Neuronal stem cell (in vitro differentiated cells): ENCODE data around the gene AP1S3.
"Not testable (repeated sequence)": the region's sequence is repeated elsewhere in the genome, so short reads cannot be mapped to it uniquely, and the experiment has no call there.

Experiments
- DNase-seq: peaks from one replicate; pipeline ENCODE4 v3.0.0-alpha.2; 2013; ENCODE audit warnings: low spot score
- H2AFZ ChIP-seq: one replicate; pipeline ENCODE4 v1.6.1; 2013; ENCODE audit warnings: mild to moderate bottlenecking, low read length, inconsistent platforms
- H2AK5ac ChIP-seq: 2 replicates; pipeline ENCODE4 v1.6.1; 2013; ENCODE audit warnings: low read depth, mild to moderate bottlenecking, inconsistent platforms, low read length, moderate library complexity, mixed read lengths
- H2BK120ac ChIP-seq: 2 replicates; pipeline ENCODE4 v1.6.1; 2013; ENCODE audit warnings: low read depth, mild to moderate bottlenecking, inconsistent platforms, low read length, moderate library complexity, mixed read lengths
- H2BK12ac ChIP-seq: one replicate; pipeline ENCODE4 v1.6.1; 2013; ENCODE audit warnings: low read length, inconsistent platforms
- H2BK15ac ChIP-seq: 2 replicates; pipeline ENCODE4 v1.6.1; 2013; ENCODE audit warnings: mild to moderate bottlenecking, low read length, inconsistent platforms, mixed read lengths
- H2BK5ac ChIP-seq: one replicate; pipeline ENCODE4 v1.6.1; 2013; ENCODE audit warnings: inconsistent platforms, mild to moderate bottlenecking, low read length, moderate library complexity
- H3K14ac ChIP-seq: one replicate; pipeline ENCODE4 v1.6.1; 2013; ENCODE audit warnings: low read length, inconsistent platforms
- H3K18ac ChIP-seq: 2 replicates; pipeline ENCODE4 v1.6.1; 2013; ENCODE audit warnings: low read length, inconsistent platforms
- H3K23ac ChIP-seq: 2 replicates; pipeline ENCODE4 v1.6.1; 2013; ENCODE audit warnings: low read depth, mild to moderate bottlenecking, mixed read lengths, low read length, inconsistent platforms; ENCODE audit not compliant: poor library complexity
- H3K27ac ChIP-seq: replicated peaks from 3 replicates; pipeline ENCODE4 v1.5.1; 2013; ENCODE audit warnings: low read length, inconsistent platforms
- H3K27me3 ChIP-seq, 3 experiments: 2 replicates each; pipeline ENCODE4 v1.6.1; 2013; ENCODE audit warnings: low read length in 3 of 3, mild to moderate bottlenecking in 2 of 3, inconsistent platforms in 1 of 3, low read depth in 1 of 3, mixed read lengths in 1 of 3, moderate library complexity in 1 of 3; ENCODE audit not compliant: control insufficient read depth in 3 of 3, insufficient read depth in 3 of 3
- H3K36me3 ChIP-seq, 2 donors: replicated peaks in 1 of 2; 2 replicates each; pipeline ENCODE4 v1.6.1; 2013; ENCODE audit warnings: low read length in 2 of 2; ENCODE audit not compliant: control insufficient read depth in 2 of 2, insufficient read depth in 2 of 2
- H3K4ac ChIP-seq: 2 replicates; pipeline ENCODE4 v1.6.1; 2013; ENCODE audit warnings: inconsistent platforms, mild to moderate bottlenecking, low read length, moderate library complexity
- H3K4me1 ChIP-seq, 2 donors: 1 replicate in 1 of 2; 2 replicates in 1 of 2; pipeline ENCODE4 v1.6.1; 2013; ENCODE audit warnings: low read length in 2 of 2, low read depth in 1 of 2; ENCODE audit not compliant: control insufficient read depth in 2 of 2, insufficient read depth in 1 of 2
- H3K4me2 ChIP-seq: one replicate; pipeline ENCODE4 v1.6.1; 2013; ENCODE audit warnings: mild to moderate bottlenecking, low read length, inconsistent platforms; ENCODE audit not compliant: insufficient read depth, poor library complexity, severe bottlenecking
- H3K4me3 ChIP-seq, 2 donors: 2 replicates each; pipeline ENCODE4 v1.5.1; 2013; ENCODE audit warnings: low read length in 2 of 2, mild to moderate bottlenecking in 2 of 2, inconsistent platforms in 1 of 2, moderate library complexity in 1 of 2
- H3K79me1 ChIP-seq: one replicate; pipeline ENCODE4 v1.6.1; 2013; ENCODE audit warnings: low read depth, mild to moderate bottlenecking, inconsistent platforms, low read length, moderate library complexity
- H3K9ac ChIP-seq: one replicate; pipeline ENCODE4 v1.6.1; 2013; ENCODE audit warnings: mild to moderate bottlenecking, low read depth, low read length, inconsistent platforms; ENCODE audit not compliant: poor library complexity
- H3K9me3 ChIP-seq, 2 donors: replicated peaks in 1 of 2; 2 replicates each; pipeline versions ENCODE3 to v1.6.1; 2013; ENCODE audit warnings: low read length in 2 of 2, mild to moderate bottlenecking in 2 of 2, inconsistent platforms in 1 of 2, low read depth in 1 of 2, mixed read lengths in 1 of 2, moderate library complexity in 1 of 2; ENCODE audit not compliant: control insufficient read depth in 2 of 2, insufficient read depth in 1 of 2
- H4K8ac ChIP-seq: one replicate; pipeline ENCODE4 v1.6.1; 2013; ENCODE audit warnings: low read depth, mild to moderate bottlenecking, inconsistent platforms, low read length, moderate library complexity
- H4K91ac ChIP-seq: one replicate; pipeline ENCODE4 v1.6.1; 2013; ENCODE audit warnings: low read length, low read depth, mild to moderate bottlenecking, inconsistent platforms; ENCODE audit not compliant: poor library complexity
- WGBS, 2 donors: extraction: QIAGEN DNeasy Blood & Tissue Kit; methylation state at CpG; one replicate each; pipeline ENCODE4 v1.1.7; 2013; ENCODE audit warnings: missing lambda C conversion rate in 2 of 2, mixed read lengths in 1 of 2; ENCODE audit not compliant: insufficient read length in 2 of 2, insufficient replicate concordance in 1 of 2; ENCODE audit errors: extremely low coverage in 2 of 2; 5-methylcytosine and 5-hydroxymethylcytosine counted together

The AP1S3 gene

DNA sequence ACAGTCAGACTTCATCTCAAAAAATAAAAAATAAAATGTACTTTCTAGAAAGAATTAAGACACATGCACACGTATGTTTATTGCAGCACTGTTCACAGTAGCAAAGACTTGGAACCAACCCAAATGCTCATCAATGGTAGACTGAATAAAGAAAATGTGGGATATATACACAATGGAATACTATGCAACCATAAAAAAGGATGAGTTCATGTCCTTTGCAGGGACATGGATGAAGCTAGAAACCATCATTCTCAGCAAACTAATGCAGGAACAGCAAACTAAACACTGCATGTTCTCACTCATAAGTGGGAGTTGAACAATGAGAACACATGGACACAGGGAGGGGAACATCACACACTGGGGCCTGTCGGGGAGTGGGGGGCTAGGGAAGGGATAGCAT lies 35.4 kb upstream of the AP1S3 start:
- H2BK15ac ChIP-seq, H3K79me1 ChIP-seq, H3K4ac ChIP-seq, H3K9me3 ChIP-seq, H2BK120ac ChIP-seq, H2AFZ ChIP-seq, H3K27me3 ChIP-seq, H2AK5ac ChIP-seq, H4K91ac ChIP-seq, H2BK12ac ChIP-seq, H3K23ac ChIP-seq, H3K27ac ChIP-seq, DNase-seq, H2BK5ac ChIP-seq, H3K4me2 ChIP-seq, H3K4me1 ChIP-seq, H3K14ac ChIP-seq, H3K4me3 ChIP-seq, H3K18ac ChIP-seq, H4K8ac ChIP-seq, H3K9ac ChIP-seq: not testable (repeated sequence)
- no CpG with 5 or more reads among the region's 2 CpGs for WGBS, 2 donors
- peaks cover 10 to 57% of the 10 kb centered on the region in 2 donors for H3K36me3 ChIP-seq

DNA sequence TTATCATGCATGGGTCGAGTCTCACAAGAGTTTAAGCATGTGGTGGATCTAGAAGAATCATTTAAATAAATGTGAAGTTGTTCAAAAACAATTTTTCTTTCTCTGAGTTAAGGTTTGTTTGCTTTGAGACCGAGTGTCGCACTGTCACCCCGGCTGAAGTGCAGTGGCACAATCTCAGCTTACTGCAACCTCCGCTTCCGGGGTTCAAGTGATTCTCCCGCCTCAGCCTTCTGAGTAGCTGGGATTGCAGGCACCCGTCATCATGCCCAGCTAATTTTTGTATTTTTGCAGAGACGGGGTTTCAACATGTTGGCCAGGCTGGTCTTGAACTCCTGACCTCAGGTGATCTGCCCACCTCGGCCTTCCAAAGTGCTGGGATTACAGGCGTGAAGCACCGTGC lies 34.3 kb upstream of the AP1S3 start:
- not testable (repeated sequence) for H3K4me2 ChIP-seq, H2AK5ac ChIP-seq, H3K4me3 ChIP-seq, H3K9ac ChIP-seq, H2BK120ac ChIP-seq, DNase-seq, H3K79me1 ChIP-seq, H2AFZ ChIP-seq, H4K8ac ChIP-seq, H3K18ac ChIP-seq, H2BK12ac ChIP-seq, H3K14ac ChIP-seq, H2BK15ac ChIP-seq, H3K4ac ChIP-seq, H3K27me3 ChIP-seq, H3K23ac ChIP-seq, H2BK5ac ChIP-seq, H3K4me1 ChIP-seq, H3K27ac ChIP-seq, H4K91ac ChIP-seq, H3K9me3 ChIP-seq
- no CpG with 5 or more reads among the region's 12 CpGs for WGBS, 2 donors
- H3K36me3 ChIP-seq, result peaks cover 8 to 46% of the 10 kb centered on the region in 2 donors

DNA sequence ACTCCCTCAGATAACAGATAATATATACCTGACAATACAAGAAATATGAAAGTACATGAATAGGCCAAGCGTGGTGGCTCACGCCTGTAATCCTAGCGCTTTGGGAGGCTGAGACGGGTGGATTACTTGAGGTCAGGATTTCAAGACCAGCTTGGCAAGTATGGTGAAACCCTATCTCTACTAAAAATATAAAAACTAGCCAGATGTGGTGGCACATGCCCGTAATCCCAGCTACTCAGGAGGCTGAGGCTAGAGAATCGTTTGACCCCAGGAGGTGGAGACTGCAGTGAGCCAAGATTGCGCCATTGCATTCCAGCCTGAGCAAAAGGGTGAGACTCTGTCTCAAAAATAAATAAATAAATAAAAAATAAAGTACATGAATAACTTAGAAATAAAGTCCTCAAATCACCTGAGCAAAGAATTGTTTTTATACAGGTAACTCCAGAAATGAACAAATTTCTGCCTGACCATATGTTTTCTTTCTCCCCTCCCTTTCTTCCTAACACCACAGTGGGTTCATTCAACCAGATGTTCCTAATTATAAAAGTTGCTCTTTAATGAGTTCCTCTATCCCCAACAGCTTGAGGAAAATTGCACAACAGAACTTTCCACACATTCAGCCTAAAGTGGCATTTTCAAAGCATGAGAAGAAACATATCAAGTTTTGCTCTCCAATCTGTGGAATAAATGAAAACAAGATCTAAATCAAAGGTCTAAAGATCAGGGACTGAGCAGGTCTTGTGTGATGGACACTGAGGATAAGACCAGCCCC lies 33.6 kb upstream of the AP1S3 start:
- Histone ChIP-seq H3K9ac (no peak overlapping the region), H3K79me1 (no peaks in the 10 kb centered on the region), H4K8ac (no peak overlapping the region), H3K4me1 (peaks cover 0 to 1% of the 10 kb centered on the region in 2 donors), H3K4ac (no peak overlapping the region), H2BK120ac (no peak overlapping the region), H2AFZ (no peak overlapping the region), H2BK15ac (no peak overlapping the region), H3K23ac (no peak overlapping the region), H3K18ac (no peak overlapping the region), H2BK12ac (no peak overlapping the region), H3K27me3 (no peaks in the 10 kb centered on the region), H4K91ac (no peak overlapping the region), H3K36me3 (peaks cover 8 to 40% of the 10 kb centered on the region in 2 donors), H3K27ac (no peak overlapping the region), H2AK5ac (no peak overlapping the region), H3K4me3 (no peak overlapping the region), H3K14ac (no peak overlapping the region), H2BK5ac (no peak overlapping the region), H3K4me2 (no peak overlapping the region), H3K9me3 (peaks cover 0 to 2% of the 10 kb centered on the region in 2 donors)
- no CpG with 5 or more reads among the region's 7 CpGs for WGBS, 2 donors
- no peak for DNase-seq

DNA sequence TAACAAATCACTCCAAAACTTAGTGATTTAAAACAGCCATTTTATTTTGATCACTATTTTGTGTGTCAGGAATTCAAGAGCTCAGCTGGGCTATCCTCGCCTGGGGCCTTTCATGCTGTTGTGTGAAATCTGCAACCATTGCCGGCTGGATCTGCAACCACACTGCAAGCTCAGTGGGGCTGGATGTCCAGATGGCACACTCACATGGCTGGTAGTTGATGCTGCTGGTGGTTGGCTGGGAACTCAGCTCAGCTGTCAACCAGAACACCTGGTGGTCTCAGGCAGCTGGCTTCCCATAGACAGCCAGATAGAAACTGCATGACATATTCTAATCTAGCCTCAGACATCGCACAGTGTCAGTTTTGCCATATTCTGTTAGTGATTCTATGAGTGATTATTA lies 30.6 kb upstream of the AP1S3 start:
- Histone ChIP-seq H2AK5ac (no peak overlapping the region), H3K9me3 (peaks cover 0 to 2% of the 10 kb centered on the region in 2 donors), H3K23ac (no peak overlapping the region), H3K18ac (peak overlapping the region; percentile 52), H2BK5ac (no peak overlapping the region), H2BK12ac (no peak overlapping the region), H2BK15ac (no peak overlapping the region), H2AFZ (no peak overlapping the region), H3K79me1 (no peaks in the 10 kb centered on the region), H3K4me3 (no peak overlapping the region), H4K8ac (no peak overlapping the region), H3K9ac (peak overlapping the region; percentile 63), H2BK120ac (no peak overlapping the region), H4K91ac (no peak overlapping the region), H3K4ac (peak overlapping the region; percentile 28), H3K36me3 (peaks cover 0 to 16% of the 10 kb centered on the region in 2 donors), H3K14ac (no peak overlapping the region), H3K27me3 (no peaks in the 10 kb centered on the region), H3K4me1 (peaks cover 0 to 1% of the 10 kb centered on the region in 2 donors), H3K27ac (no peak overlapping the region), H3K4me2 (no peak overlapping the region)
- no peak for DNase-seq
- WGBS, 2 donors, result no CpG with 5 or more reads among the region's 3 CpGs
